ENCODE results near the gene IFNAR1. TPM values are rescaled to one million over a fixed set of nuclear protein-coding genes. Genes with fewer than 3 reads are reported as not detected.
"Not testable (repeated sequence)": the region's sequence is repeated elsewhere in the genome, so short reads cannot be mapped to it uniquely, and the experiment has no call there.

The IFNAR1 gene
- total RNA-seq, 2 experiments from 2014 or later = 35.7 to 36.3 TPM

- ATAC-seq (ENCODE audit: low read depth) (no peak), DNase-seq (no peak)
- POLR2A ChIA-PET = interaction anchor here (3.8 kb wide), 1 partner anchor 16 kb away, joined by 15 read pairs; no protein-coding TSS in a partner anchor
- Mint-ChIP-seq H3K27me3 (peaks cover 13% of the 10 kb centered on the region), H3K36me3 (no peaks in the 10 kb centered on the region), H3K4me3 (no peak overlapping the region), H3K4me1 (peaks cover 38% of the 10 kb centered on the region), H3K9me3 (no peaks in the 10 kb centered on the region), H3K27ac (no peak overlapping the region)
Measured at GRCh38 chr21:33377221-33377920, 52.6 kb downstream of the IFNAR1 start.

GRCh38 chr21:33378081-33378480, 53.3 kb downstream of the IFNAR1 start:
- POLR2A ChIA-PET = interaction anchor here (3.9 kb wide), 1 partner anchor 16 kb away, joined by 20 read pairs; no protein-coding TSS in a partner anchor
- no peak for DNase-seq
- peaks cover 13% of the 10 kb centered on the region for H3K27me3 Mint-ChIP-seq
- H3K27ac Mint-ChIP-seq = no peak overlapping the region
- H3K4me1 Mint-ChIP-seq = peaks cover 45% of the 10 kb centered on the region
- H3K4me3 Mint-ChIP-seq = no peak overlapping the region
- ATAC-seq (ENCODE audit: low read depth) = no peak
- H3K9me3 Mint-ChIP-seq = no peaks in the 10 kb centered on the region
- H3K36me3 Mint-ChIP-seq = no peaks in the 10 kb centered on the region

GRCh38 chr21:33379934-33380333, 55.2 kb downstream of the IFNAR1 start:
- not testable (repeated sequence) for H3K9me3 Mint-ChIP-seq; DNase-seq; ATAC-seq (ENCODE audit: low read depth); H3K36me3 Mint-ChIP-seq
- Mint-ChIP-seq H3K27ac (peak overlapping the region; percentile 82), H3K4me1 (peaks cover 55% of the 10 kb centered on the region), H3K4me3 (peak overlapping the region; percentile 57), H3K27me3 (peaks cover 13% of the 10 kb centered on the region)
- POLR2A ChIA-PET = interaction anchor here (1.2 to 3.9 kb wide), 2 partner anchors 18 to 55 kb away, joined by 3 to 20 read pairs; no protein-coding TSS in a partner anchor

GRCh38 chr21:33380483-33380998, 55.8 kb downstream of the IFNAR1 start:
- H3K4me3 Mint-ChIP-seq = peak overlapping the region; percentile 57
- DNase-seq (peak; percentile 72), ATAC-seq (ENCODE audit: low read depth) (peak; percentile 79)
- H3K27me3 Mint-ChIP-seq = peaks cover 15% of the 10 kb centered on the region
- H3K27ac Mint-ChIP-seq = peak overlapping the region; percentile 82
- H3K36me3 Mint-ChIP-seq = no peaks in the 10 kb centered on the region
- no peaks in the 10 kb centered on the region for H3K9me3 Mint-ChIP-seq
- H3K4me1 Mint-ChIP-seq = peaks cover 55% of the 10 kb centered on the region
- POLR2A ChIA-PET = interaction anchor here (1.1 to 3.9 kb wide), 3 partner anchors 19 to 56 kb away, joined by 3 to 20 read pairs (median 6); partner anchors contain the start of gene IFNAR1

- H3K36me3 Mint-ChIP-seq; DNase-seq; ATAC-seq (ENCODE audit: low read depth); H3K9me3 Mint-ChIP-seq: not testable (repeated sequence)
- Mint-ChIP-seq H3K27ac (peak overlapping the region; percentile 82), H3K27me3 (peaks cover 19% of the 10 kb centered on the region), H3K4me1 (peaks cover 54% of the 10 kb centered on the region), H3K4me3 (peak overlapping the region; percentile 57)
- POLR2A ChIA-PET = interaction anchor here (0.6 to 3.9 kb wide), 4 partner anchors 20 to 176 kb away, joined by 3 to 20 read pairs (median 5); partner anchors contain the start of gene IFNAR1
Measured at GRCh38 chr21:33381381-33381780, 56.6 kb downstream of the IFNAR1 start.

- peak overlapping the region; percentile 93 for H3K27ac Mint-ChIP-seq
- DNase-seq = peak; percentile 70
Measured at GRCh38 chr21:33383056-33383888, 58.5 kb downstream of the IFNAR1 start.

GRCh38 chr21:33384841-33385331, 60.1 kb downstream of the IFNAR1 start:
- Mint-ChIP-seq H3K27me3 (peaks cover 26% of the 10 kb centered on the region), H3K4me1 (peaks cover 50% of the 10 kb centered on the region), H3K9me3 (no peaks in the 10 kb centered on the region), H3K36me3 (no peaks in the 10 kb centered on the region), H3K4me3 (peak overlapping the region; percentile 76), H3K27ac (peak overlapping the region; percentile 70)
- DNase-seq (peak; percentile 51), ATAC-seq (ENCODE audit: low read depth) (peak; percentile 36)
- POLR2A ChIA-PET = interaction anchor here (1.0 to 2.9 kb wide), 9 partner anchors 11 to 95 kb away, joined by 3 to 17 read pairs (median 6); partner anchors contain the start of genes IFNAR1 and TMEM50B

More at GRCh38 chr21:33383056-33383888, 58.5 kb downstream of the IFNAR1 start:
- no peaks in the 10 kb centered on the region for H3K36me3 Mint-ChIP-seq
- H3K4me1 Mint-ChIP-seq = peaks cover 52% of the 10 kb centered on the region
- POLR2A ChIA-PET = interaction anchor here (0.6 to 1.6 kb wide), 5 partner anchors 14 to 96 kb away, joined by 3 to 7 read pairs (median 5); partner anchors contain the start of genes IFNAR1 and TMEM50B
- peak overlapping the region; percentile 89 for H3K4me3 Mint-ChIP-seq
- no peaks in the 10 kb centered on the region for H3K9me3 Mint-ChIP-seq
- H3K27me3 Mint-ChIP-seq = peaks cover 18% of the 10 kb centered on the region
- ATAC-seq (ENCODE audit: low read depth) = peak; percentile 55

GRCh38 chr21:33386222-33386784, 61.5 kb downstream of the IFNAR1 start:
- DNase-seq (no peak), ATAC-seq (ENCODE audit: low read depth) (no peak)
- H3K36me3 Mint-ChIP-seq = no peaks in the 10 kb centered on the region
- POLR2A ChIA-PET = interaction anchor here (2.9 kb wide), 1 partner anchor 25 kb away, joined by 17 read pairs; no protein-coding TSS in a partner anchor
- peaks cover 32% of the 10 kb centered on the region for H3K27me3 Mint-ChIP-seq
- peaks cover 37% of the 10 kb centered on the region for H3K4me1 Mint-ChIP-seq
- H3K27ac Mint-ChIP-seq = no peak overlapping the region
- no peaks in the 10 kb centered on the region for H3K9me3 Mint-ChIP-seq
- no peak overlapping the region for H3K4me3 Mint-ChIP-seq

- H3K9me3 Mint-ChIP-seq = no peaks in the 10 kb centered on the region
- H3K36me3 Mint-ChIP-seq = no peaks in the 10 kb centered on the region
- H3K4me3 Mint-ChIP-seq = no peak overlapping the region
- DNase-seq = no peak
- H3K27me3 Mint-ChIP-seq = peaks cover 37% of the 10 kb centered on the region
- no peak for ATAC-seq (ENCODE audit: low read depth)
- POLR2A ChIA-PET = interaction anchor here (2.9 kb wide), 1 partner anchor 26 kb away, joined by 17 read pairs; no protein-coding TSS in a partner anchor
- H3K4me1 Mint-ChIP-seq = peaks cover 32% of the 10 kb centered on the region
- no peak overlapping the region for H3K27ac Mint-ChIP-seq
Measured at GRCh38 chr21:33387294-33387693, 62.5 kb downstream of the IFNAR1 start.

GRCh38 chr21:33388188-33388587, 63.4 kb downstream of the IFNAR1 start:
- DNase-seq (no peak), ATAC-seq (ENCODE audit: low read depth) (no peak)
- Mint-ChIP-seq H3K4me3 (no peak overlapping the region), H3K9me3 (no peaks in the 10 kb centered on the region), H3K4me1 (peaks cover 24% of the 10 kb centered on the region), H3K27me3 (peaks cover 38% of the 10 kb centered on the region), H3K36me3 (no peaks in the 10 kb centered on the region), H3K27ac (no peak overlapping the region)
- POLR2A ChIA-PET = no interaction called here

GRCh38 chr21:33390479-33390878, 65.7 kb downstream of the IFNAR1 start:
- Mint-ChIP-seq H3K4me1 (peaks cover 3% of the 10 kb centered on the region), H3K9me3 (no peaks in the 10 kb centered on the region), H3K36me3 (no peaks in the 10 kb centered on the region), H3K27me3 (peaks cover 40% of the 10 kb centered on the region), H3K27ac (no peak overlapping the region), H3K4me3 (no peak overlapping the region)
- DNase-seq (no peak), ATAC-seq (ENCODE audit: low read depth) (no peak)
- POLR2A ChIA-PET = no interaction called here

GRCh38 chr21:33391656-33392055, 66.9 kb downstream of the IFNAR1 start:
- H3K4me3 Mint-ChIP-seq = no peak overlapping the region
- H3K4me1 Mint-ChIP-seq = peaks cover 2% of the 10 kb centered on the region
- H3K9me3 Mint-ChIP-seq = no peaks in the 10 kb centered on the region
- ATAC-seq (ENCODE audit: low read depth) (no peak), DNase-seq (no peak)
- no peaks in the 10 kb centered on the region for H3K36me3 Mint-ChIP-seq
- peaks cover 33% of the 10 kb centered on the region for H3K27me3 Mint-ChIP-seq
- no peak overlapping the region for H3K27ac Mint-ChIP-seq
- POLR2A ChIA-PET = no interaction called here

Data from activated naive CD8-positive, alpha-beta T cell treated with anti-CD3 and anti-CD28 coated beads, Interleukin-2, amount 10 ng/mL, durations not matched to agents 7 days and 5 days (primary cell).